Endometrium (tissue), 2 donors: ENCODE measurements around the gene SDHB.

Experiments
- FAIRE-seq: peaks from 2 replicates; lab custom pipeline; 2012; peaks lifted over from hg19 to GRCh38; lab: Jason Lieb, UNC
- donor health status: control.
- donor health status: control.

SDHB gene

GRCh38 chr1:16986560-16986959, 67.3 kb downstream of the SDHB start:
- FAIRE-seq, result no peak

DNA sequence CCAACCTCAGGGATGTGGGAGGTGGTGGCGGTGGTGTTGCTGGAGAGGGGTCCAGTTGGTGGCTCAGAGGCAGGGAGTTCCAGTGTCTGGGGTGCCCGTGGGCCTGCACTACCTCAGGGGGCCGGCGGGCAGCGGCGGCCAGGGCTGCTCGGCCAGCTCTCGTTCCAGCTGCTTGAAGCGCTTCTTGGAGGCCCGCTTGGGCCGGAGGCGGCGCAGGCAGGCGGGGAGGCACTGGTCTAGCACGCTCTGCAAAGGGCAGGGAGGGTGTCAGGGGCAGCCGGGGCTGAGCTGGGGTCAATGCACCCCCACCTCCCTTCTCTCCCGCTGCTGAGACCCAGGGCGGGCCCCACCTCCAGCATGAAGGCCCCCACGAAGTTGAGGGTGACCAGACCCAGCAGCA, 67.7 kb downstream of the SDHB start:
- FAIRE-seq, result no peak

DNA sequence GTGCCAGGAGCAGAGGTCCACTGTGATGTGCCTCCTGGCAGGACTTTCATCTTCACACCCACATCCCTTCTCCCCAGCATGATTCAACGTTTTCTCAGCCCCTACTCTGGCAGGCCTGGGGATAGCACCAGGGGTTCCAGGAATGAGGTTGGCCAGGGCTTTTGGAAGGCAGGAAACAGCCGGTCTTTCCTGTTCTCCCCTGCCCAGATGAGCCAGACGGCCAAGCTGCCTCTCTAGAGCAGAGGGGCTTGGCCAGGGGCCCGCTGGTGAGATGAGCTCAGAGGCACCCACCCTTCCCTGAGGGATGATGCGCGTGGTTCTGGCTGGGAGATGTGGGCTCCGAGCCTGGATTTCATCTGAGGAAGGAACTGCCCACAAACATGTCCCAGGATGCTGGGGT, 69.1 kb downstream of the SDHB start:
- FAIRE-seq, result no peak

DNA sequence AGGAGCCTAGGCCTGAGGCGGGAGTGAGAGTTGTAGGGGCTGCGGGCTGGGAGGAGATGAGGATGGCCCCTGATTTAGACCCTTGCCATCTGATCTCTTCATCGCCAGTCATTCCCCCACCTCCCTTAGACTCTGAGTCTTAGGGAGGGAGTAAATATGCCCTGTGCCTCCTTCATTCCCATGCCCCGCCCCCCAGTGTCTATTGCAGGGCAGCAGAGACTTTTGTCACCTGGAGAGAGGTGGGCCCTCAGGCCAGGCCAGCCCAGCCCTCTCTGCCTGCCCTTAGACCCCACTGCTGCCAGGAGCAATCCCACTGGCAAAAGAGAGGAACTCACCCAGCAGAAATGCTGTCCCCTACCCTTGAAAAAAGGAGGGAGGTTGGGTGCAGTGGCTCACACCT, 70.2 kb downstream of the SDHB start:
- no peak for FAIRE-seq

- no peak for FAIRE-seq
Measured at GRCh38 chr1:16982902-16983301, 70.9 kb downstream of the SDHB start.

DNA sequence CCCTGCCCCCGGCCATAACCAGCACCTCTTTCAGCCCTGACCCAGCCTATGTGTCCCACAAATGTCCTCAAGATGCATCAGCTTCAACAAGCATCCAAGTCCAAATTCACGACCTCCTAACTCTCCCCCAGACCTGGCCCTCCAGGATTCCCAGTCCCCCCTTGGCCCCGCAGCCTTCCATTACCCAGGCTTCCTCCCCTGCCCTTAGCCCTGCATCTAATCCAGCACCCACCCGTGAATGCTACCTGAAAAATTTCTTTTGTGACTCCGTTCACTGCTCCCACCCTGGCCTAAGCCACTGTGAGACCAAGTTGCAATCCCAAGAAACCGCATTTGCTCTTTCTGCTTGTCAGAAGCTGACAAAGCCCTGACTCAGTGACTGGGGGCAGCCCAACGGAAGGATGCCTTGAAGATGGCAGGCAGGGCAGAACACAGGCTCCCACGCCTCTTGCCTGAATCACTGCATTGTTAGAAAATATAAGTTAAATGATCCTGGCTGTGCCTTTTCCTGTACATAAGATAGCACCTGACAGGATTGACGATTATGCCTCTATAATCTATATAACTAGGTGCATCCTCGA, 72.5 kb downstream of the SDHB start:
- FAIRE-seq, result no peak

DNA sequence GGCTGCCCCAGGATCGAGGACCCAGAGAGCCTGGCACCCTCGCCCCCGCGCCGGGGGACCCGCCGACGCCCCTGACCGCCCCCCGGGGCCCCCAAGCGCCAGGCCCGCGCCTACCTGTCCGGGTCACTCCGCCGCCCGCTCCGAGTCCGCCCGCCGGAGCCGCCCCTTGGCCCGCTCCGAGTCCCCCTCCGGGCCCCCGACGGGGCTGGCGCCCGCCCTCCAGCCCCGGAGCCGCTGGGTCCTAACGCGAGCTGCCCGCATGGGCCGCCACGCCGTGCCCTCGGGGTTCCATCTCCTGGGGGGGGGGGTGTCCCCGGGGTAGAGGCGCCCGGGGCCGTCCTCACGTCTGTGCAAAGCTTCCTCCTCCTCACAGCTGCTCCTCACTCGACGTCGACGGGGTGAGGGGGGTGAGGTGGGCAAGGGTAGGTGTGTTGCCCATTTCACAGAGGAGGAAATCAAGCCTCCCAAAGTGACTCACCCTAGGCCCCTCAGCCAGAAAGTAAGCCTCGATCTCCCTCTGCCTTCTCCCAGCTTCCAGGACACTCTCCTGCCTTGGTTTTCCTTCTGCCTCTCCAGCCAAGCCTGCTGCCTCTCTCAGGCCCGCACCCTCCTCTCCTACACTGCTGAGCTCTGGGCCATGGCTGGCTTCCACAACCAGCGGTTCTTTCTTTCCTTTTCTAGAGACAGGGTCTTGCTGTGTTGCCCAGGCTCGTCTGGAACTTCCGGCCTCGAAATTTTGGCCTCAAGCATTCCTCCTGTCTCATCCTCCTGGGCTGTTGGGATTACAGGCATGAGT, 73.2 kb downstream of the SDHB start, which contains the start of gene MFAP2:
Gene MFAP2 (minus strand): TSS at position 148 of the 796 bp plus-strand sequence. CDS start 2,347 bp downstream, outside the sequence.
- FAIRE-seq, result no peak

- no peak for FAIRE-seq
Measured at GRCh38 chr1:16979475-16980327, 74.1 kb downstream of the SDHB start.

DNA sequence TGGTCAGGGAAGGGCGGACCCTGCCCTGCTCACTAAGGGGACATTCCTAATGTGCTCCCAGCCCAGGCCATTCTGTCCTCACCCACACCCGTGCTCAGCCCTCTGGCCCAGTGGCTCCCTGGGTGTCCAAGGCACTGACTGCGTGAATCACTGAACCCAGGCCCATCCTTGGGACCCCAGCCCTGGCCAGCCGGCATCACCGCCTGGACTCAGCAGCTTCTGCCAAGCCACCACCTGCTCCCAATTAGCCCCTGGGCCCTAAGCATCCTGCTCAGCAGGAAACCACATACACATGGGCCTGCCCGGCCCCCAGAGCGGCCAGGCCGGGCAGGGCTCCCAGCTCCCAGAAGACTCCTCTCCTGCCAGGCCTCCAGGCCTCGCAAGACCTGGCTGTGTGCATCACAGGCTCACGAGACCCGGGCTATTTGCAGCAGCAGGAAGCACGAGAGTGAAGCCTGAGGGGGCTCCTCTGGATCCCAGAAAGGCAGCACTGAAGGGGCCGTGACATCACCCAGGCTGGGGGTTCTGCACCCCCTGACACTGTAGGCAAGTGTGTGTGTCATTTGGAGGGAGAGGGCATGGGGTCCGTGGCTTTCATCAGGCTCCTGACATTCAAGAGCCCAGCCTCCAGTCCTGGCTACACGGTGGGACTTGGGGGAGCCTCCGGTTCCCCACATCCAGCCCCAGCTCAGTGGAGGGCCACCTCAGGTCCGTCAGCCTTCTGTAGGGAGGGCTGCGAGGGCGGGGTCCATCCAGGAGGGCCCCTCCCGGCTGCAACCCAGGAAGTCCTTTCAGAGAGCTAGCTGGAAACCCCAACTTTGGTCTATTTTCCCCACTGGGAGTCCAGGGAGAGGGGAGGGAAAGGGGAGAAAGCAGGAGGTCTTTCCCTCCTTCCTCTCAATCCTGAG, 75.0 kb downstream of the SDHB start:
- no peak for FAIRE-seq

DNA sequence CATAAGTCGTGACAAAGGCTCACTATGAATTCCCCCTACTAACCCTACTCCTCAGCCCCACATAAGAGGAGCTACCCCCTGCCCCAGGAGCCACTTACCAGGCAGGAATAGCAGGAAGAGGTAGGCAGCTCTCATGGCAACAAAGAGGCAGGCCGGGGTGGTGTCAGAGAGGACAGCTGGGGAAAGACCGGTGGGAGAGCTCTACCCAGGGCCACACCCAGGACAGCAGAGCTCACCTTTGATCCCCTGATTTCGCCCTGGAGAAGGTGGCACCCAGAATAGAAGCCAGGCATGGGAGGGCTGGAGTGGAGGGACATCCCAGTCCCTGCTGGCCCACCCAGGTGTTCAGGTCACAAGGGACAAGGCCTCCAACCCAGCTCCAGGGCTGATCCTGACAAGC, 75.7 kb downstream of the SDHB start:
- no peak for FAIRE-seq

DNA sequence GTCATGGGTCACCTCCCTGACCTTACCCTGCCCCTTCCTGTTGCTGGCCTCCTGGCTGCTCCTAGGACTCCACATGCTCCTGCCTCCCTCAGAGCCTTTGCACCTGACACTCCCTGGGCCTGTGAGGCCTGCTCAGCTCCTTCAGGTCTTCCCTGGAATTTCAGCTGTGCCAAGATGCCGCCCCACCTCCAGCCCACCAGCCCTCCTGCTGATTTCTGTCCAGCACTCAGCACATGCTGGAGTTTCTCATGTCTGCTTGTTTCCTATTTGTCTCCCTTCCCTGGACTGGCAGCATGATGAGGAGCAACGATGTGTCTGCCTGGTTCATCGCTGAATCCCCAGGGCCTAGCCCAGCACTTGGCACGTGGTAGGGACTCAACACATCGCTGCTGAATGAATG, 76.5 kb downstream of the SDHB start:
- FAIRE-seq, result no peak

DNA sequence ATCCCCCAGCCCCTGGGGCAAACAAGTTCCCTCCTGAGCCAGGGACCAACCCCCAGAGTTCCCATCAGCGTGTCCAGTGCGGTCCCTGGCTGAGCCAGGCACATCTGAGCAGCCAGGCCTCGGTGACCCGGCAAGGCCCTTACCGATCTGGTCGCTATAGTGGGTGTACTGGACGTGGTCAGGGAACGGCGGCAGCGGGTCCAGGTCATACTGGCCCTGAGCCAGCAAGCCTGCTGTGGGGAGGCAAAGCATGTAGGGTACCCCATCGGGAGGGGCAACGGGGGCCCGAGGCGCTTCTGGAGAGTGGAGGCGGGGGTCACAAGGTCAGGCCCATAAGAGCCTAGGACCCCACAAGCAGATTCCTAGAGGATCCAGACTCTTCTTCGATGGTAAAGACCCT, 76.9 kb downstream of the SDHB start:
- no peak for FAIRE-seq

GRCh38 chr1:16975838-16976237, 78.0 kb downstream of the SDHB start:
- FAIRE-seq, result no peak

DNA sequence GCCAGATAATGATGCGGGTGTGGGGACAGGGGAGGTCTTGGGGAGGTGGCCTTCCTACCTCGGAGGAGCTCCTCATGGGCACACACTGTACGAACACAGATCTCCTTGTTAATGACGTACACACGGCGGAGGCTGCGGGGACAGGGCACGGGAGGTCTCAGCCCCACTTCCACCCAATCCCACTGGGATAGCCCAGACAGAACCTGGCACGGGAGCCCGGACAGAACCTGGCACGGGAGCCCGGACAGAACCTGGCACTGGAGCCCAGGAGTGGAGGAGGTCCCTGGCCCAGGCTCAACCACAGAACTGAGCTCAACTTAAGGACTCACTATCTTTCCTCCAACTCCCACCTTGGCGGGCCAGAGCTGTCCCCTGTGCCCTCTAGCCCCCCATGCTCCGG, 78.6 kb downstream of the SDHB start:
- no peak for FAIRE-seq

DNA sequence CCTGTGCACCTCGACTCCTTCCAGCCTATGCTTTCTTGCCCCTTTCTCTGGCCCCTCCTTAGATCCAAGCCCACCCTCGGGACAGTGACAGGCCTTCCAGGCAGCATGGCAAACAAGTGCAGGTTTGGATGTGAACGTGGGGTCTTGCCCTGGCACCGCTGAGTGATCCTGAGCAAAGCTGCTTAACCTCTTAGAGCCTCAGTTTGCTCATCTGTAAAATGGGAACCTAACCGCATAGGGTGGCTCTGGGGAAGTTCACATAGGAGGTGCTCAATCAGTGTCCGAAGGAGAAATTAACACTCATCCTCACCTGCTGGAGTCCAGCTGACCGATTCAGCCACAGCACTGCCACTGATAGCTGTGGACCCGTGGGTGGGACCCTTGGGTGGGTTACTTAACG, 80.6 kb downstream of the SDHB start:
- no peak for FAIRE-seq

GRCh38 chr1:16972189-16972895, 81.5 kb downstream of the SDHB start:
- FAIRE-seq, result no peak

GRCh38 chr1:16971341-16972188, 82.3 kb downstream of the SDHB start:
- FAIRE-seq, result no peak

DNA sequence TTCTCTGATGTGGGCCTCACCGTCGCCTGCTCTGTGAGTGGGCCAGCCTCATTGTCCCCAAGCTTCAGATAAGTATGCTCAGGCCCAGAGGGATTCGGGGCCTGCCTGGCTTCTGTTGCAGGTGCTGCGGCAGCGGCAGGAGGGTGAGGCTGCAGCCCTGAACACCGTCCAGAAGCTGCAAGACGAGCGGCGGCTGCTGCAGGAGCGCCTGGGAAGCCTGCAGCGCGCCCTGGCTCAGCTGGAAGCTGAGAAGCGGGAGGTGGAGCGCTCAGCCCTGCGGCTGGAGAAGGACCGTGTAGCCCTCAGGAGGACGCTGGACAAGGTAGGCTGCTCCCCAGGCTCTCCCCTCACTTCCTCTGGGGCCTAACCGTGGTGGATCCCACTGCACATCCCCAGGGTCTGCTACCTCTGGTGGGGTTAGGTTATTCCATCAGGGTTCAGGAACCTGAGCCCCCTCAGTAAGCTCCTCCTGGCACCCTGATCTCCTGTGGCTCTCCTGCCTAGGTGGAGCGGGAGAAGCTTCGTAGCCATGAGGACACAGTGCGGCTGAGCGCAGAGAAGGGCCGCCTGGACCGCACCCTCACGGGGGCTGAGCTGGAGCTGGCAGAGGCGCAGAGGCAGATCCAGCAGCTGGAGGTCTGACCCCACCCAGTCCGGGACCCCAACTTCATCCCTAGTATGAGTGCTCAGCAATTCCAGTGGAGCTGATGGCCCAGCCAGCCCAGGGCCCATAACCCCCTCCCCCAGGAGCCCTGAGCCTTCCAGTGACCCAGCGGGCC, 83.5 kb downstream of the SDHB start:
- FAIRE-seq, result no peak

GRCh38 chr1:16969651-16970050, 84.2 kb downstream of the SDHB start:
- FAIRE-seq, result no peak
